HepG2 (cell line): ENCODE results near the gene TBL2. TPM values are rescaled to one million over a fixed set of nuclear protein-coding genes. Genes with fewer than 3 reads are reported as not detected.
A peak's percentile ranks its signal among the peaks of the same experiment; 100 is the strongest.

Experiments
- ETS1 ChIP-seq: sonication (generic); formaldehyde crosslinking; IDR thresholded peaks from 2 replicates; pipeline ENCODE4 v1.4.0; 2020; ENCODE audit warnings: missing genetic modification reagents
- GFI1 ChIP-seq: sonication (generic); formaldehyde crosslinking; IDR thresholded peaks from 2 replicates; pipeline ENCODE4 v1.5.0; 2020; ENCODE audit warnings: missing genetic modification reagents, mild to moderate bottlenecking, borderline replicate concordance
- MNT ChIP-seq: fragments of 450-650 bp; IDR thresholded peaks from 2 replicates; pipeline ENCODE4 v1.6.1; 2016
- MTF1 ChIP-seq: sonication (generic); formaldehyde crosslinking; IDR thresholded peaks from 2 replicates; pipeline ENCODE4 v1.5.0; 2020; ENCODE audit warnings: missing genetic modification reagents
- PLSCR1 ChIP-seq: sonication (generic); formaldehyde crosslinking; IDR thresholded peaks from 2 replicates; pipeline ENCODE4 v1.5.0; 2020; ENCODE audit warnings: missing genetic modification reagents, mild to moderate bottlenecking, borderline replicate concordance
- PRDM4 ChIP-seq: sonication (generic); formaldehyde crosslinking; IDR thresholded peaks from 2 replicates; pipeline ENCODE4 v1.9.0; 2021; ENCODE audit warnings: missing genetic modification reagents, borderline replicate concordance
- RAD21 ChIP-seq: fragments of 450-650 bp; formaldehyde crosslinking; IDR thresholded peaks from 2 replicates; pipeline ENCODE4 v1.5.0; 2020; ENCODE audit warnings: mild to moderate bottlenecking
- SKIL ChIP-seq: sonication (generic); formaldehyde crosslinking; IDR thresholded peaks from 2 replicates; pipeline ENCODE4 v1.8.0; 2022; ENCODE audit warnings: missing genetic modification reagents, mild to moderate bottlenecking, moderate library complexity, borderline replicate concordance
- THRA ChIP-seq: sonication (generic); formaldehyde crosslinking; IDR thresholded peaks from 2 replicates; pipeline ENCODE4 v1.4.0; 2020; ENCODE audit warnings: missing genetic modification reagents, borderline replicate concordance
- ZNF138 ChIP-seq: sonication (generic); formaldehyde crosslinking; IDR thresholded peaks from 2 replicates; pipeline ENCODE4 v1.5.0; 2020; ENCODE audit warnings: mild to moderate bottlenecking, low read depth, missing genetic modification reagents
- ZNF17 ChIP-seq: sonication (generic); formaldehyde crosslinking; IDR thresholded peaks from 2 replicates; pipeline ENCODE4 v1.5.0; 2020; ENCODE audit warnings: mild to moderate bottlenecking, missing genetic modification reagents
- ZNF230 ChIP-seq: sonication (generic); formaldehyde crosslinking; IDR thresholded peaks from 2 replicates; pipeline ENCODE4 v1.4.0; 2020; ENCODE audit warnings: mild to moderate bottlenecking, missing genetic modification reagents
- ZNF44 ChIP-seq: sonication (generic); formaldehyde crosslinking; IDR thresholded peaks from 2 replicates; pipeline ENCODE4 v1.5.1; 2020; ENCODE audit warnings: mild to moderate bottlenecking, missing genetic modification reagents
- ZNF547 ChIP-seq: sonication (generic); formaldehyde crosslinking; IDR thresholded peaks from 2 replicates; pipeline ENCODE4 v1.5.1; 2020; ENCODE audit warnings: mild to moderate bottlenecking, missing genetic modification reagents
- ZNF576 ChIP-seq: sonication (generic); formaldehyde crosslinking; IDR thresholded peaks from 2 replicates; pipeline ENCODE4 v1.4.0; 2020; ENCODE audit warnings: mild to moderate bottlenecking, missing genetic modification reagents
- ZNF776 ChIP-seq: sonication (generic); formaldehyde crosslinking; IDR thresholded peaks from 2 replicates; pipeline ENCODE4 v1.4.0; 2020; ENCODE audit warnings: mild to moderate bottlenecking, missing genetic modification reagents
- ZSCAN20 ChIP-seq: sonication (generic); formaldehyde crosslinking; IDR thresholded peaks from 2 replicates; pipeline ENCODE4 v1.4.0; 2020; ENCODE audit warnings: missing genetic modification reagents, mild to moderate bottlenecking, borderline replicate concordance
- ZSCAN30 ChIP-seq: sonication (generic); formaldehyde crosslinking; IDR thresholded peaks from 2 replicates; pipeline ENCODE4 v1.5.0; 2020; ENCODE audit warnings: mild to moderate bottlenecking, missing genetic modification reagents
- polyA plus RNA-seq, 8 experiments: library from polyadenylated mRNA; depleted of rRNA in 3 of 8; stranded (reverse) in 7 of 8; unstranded in 1 of 8; fragments of >200 nt; fragmentation: Illumina TruSeq in 4 of 8; extraction: Trizol in 4 of 8; gene quantifications; 2 replicates each; pipeline versions ENCODE4 v1.2.1 to v1.2.3, GENCODE V29; 2011 to 2016; ENCODE audit warnings: low read depth in 4 of 8, missing spikeins in 1 of 8, mixed read lengths in 1 of 8; ENCODE audit not compliant: insufficient read depth in 1 of 8
- total RNA-seq, 5 experiments: library from RNA; depleted of rRNA; stranded (reverse); fragments of >200 nt; fragmentation: Illumina TruSeq; extraction: Trizol; gene quantifications; 2 replicates each; pipeline ENCODE4 v1.2.3, GENCODE V29; 2016; ENCODE audit warnings: low read depth in 1 of 5

The TBL2 gene
- total and polyA plus RNA-seq, 2 of the 13 experiments (the other 11 are each of a cell fraction or from before 2014, with no cell fraction given): 43.4 to 47.2 TPM

- TF ChIP-seq PLSCR1 (CRISPR knock-in tag) (no peak), RAD21 (CRISPR knock-in tag) (peak; percentile 33; the same call in 1 of the 2 replicates), ZSCAN20 (CRISPR knock-in tag) (no peak; the same call in 1 of the 2 replicates), GFI1 (CRISPR knock-in tag) (no peak), PRDM4 (CRISPR knock-in tag) (no peak), ZNF776 (CRISPR knock-in tag) (no peak), ZNF547 (peak; percentile 75; the same call in 1 of the 2 replicates), ZNF230 (CRISPR knock-in tag) (no peak), ETS1 (CRISPR knock-in tag) (0 out of 2 replicates have a peak, but pooled peaks have one; percentile 56), ZNF576 (no peak), ZSCAN30 (no peak), SKIL (CRISPR knock-in tag) (no peak; the same call in 1 of the 2 replicates), ZNF44 (CRISPR knock-in tag) (no peak), MTF1 (CRISPR knock-in tag) (0 out of 2 replicates have a peak, but pooled peaks have one; percentile 65), ZNF138 (CRISPR knock-in tag) (peak; percentile 14; the same call in 1 of the 2 replicates), ZNF17 (no peak), MNT (0 out of 2 replicates have a peak, but pooled peaks have one; percentile 11), THRA (CRISPR knock-in tag) (0 out of 2 replicates have a peak, but pooled peaks have one; percentile 39)
Measured at GRCh38 chr7:73522105-73522872, 56.1 kb downstream of the TBL2 start, which contains the start of gene BAZ1B (continued).
